Activated CD4-positive, alpha-beta memory T cell treated with anti-CD3 and anti-CD28 coated beads, Interleukin-2, amount 10 ng/mL, durations not matched to agents 7 days and 5 days (primary cell): ENCODE measurements around the gene MAP7D3. TPM values are rescaled to one million over a fixed set of nuclear protein-coding genes. Genes with fewer than 3 reads are reported as not detected.

ENCODE experiments used
- CTCF ChIA-PET: fragments of 350-600 bp; sonication (Branson Sonifier 250); formaldehyde crosslinking; loops from one replicate; lab custom pipeline; 2021; ENCODE audit warnings: antibody characterized with exemption, inconsistent platforms; lab: Charles Lee
- POLR2A ChIA-PET: fragments of 350-600 bp; sonication (Branson Sonifier 250); formaldehyde crosslinking; loops from one replicate; lab custom pipeline; 2021; ENCODE audit warnings: antibody characterized with exemption; lab: Charles Lee
- DNase-seq: peaks from one replicate; pipeline ENCODE4 v3.0.0-alpha.2; 2020
- H3K27ac Mint-ChIP-seq: one replicate; pipeline ENCODE4 v1.8.0; 2021; ENCODE audit warnings: mild to moderate bottlenecking, mixed read lengths
- H3K27me3 Mint-ChIP-seq: one replicate; pipeline ENCODE4 v1.8.0; 2021; ENCODE audit warnings: mixed read lengths
- H3K36me3 Mint-ChIP-seq: one replicate; pipeline ENCODE4 v1.8.0; 2021; ENCODE audit warnings: low read depth, mixed read lengths
- H3K4me1 Mint-ChIP-seq: one replicate; pipeline ENCODE4 v1.8.0; 2021; ENCODE audit warnings: mixed read lengths
- H3K4me3 Mint-ChIP-seq: one replicate; pipeline ENCODE4 v1.8.0; 2021; ENCODE audit warnings: mild to moderate bottlenecking, mixed read lengths
- H3K9me3 Mint-ChIP-seq: one replicate; pipeline ENCODE4 v1.8.0; 2021; ENCODE audit warnings: mixed read lengths
- total RNA-seq, 2 experiments: library from RNA; stranded (reverse); gene quantifications; one replicate each; pipeline ENCODE4 v1.2.3, GENCODE V29; 2021

MAP7D3 gene
- total RNA-seq, 2 experiments from 2014 or later = 14.5 to 14.8 TPM

- H3K4me3 Mint-ChIP-seq = no peak overlapping the region
- ChIA-PET CTCF (interaction anchor here (4.2 kb wide), 1 partner anchor 173 kb away, joined by 17 read pairs; no protein-coding TSS in a partner anchor), POLR2A (no interaction called here)
- H3K4me1 Mint-ChIP-seq = peaks cover 41% of the 10 kb centered on the region
- H3K27ac Mint-ChIP-seq = no peak overlapping the region
- no peaks in the 10 kb centered on the region for H3K27me3 Mint-ChIP-seq
- no peaks in the 10 kb centered on the region for H3K36me3 Mint-ChIP-seq
- H3K9me3 Mint-ChIP-seq = no peaks in the 10 kb centered on the region
- DNase-seq = no peak
Measured at GRCh38 chrX:136201601-136202000, 49.6 kb downstream of the MAP7D3 start.

- Mint-ChIP-seq H3K4me3 (no peak overlapping the region), H3K36me3 (no peaks in the 10 kb centered on the region), H3K27me3 (no peaks in the 10 kb centered on the region), H3K9me3 (no peaks in the 10 kb centered on the region), H3K4me1 (peaks cover 46% of the 10 kb centered on the region), H3K27ac (no peak overlapping the region)
- CTCF ChIA-PET = no interaction called here
- POLR2A ChIA-PET = no interaction called here
- peak; percentile 20 for DNase-seq
Measured at GRCh38 chrX:136200466-136200865, 50.7 kb downstream of the MAP7D3 start.

- H3K27me3 Mint-ChIP-seq = no peaks in the 10 kb centered on the region
- H3K4me1 Mint-ChIP-seq = peaks cover 40% of the 10 kb centered on the region
- POLR2A ChIA-PET = no interaction called here
- H3K36me3 Mint-ChIP-seq = no peaks in the 10 kb centered on the region
- no peak for DNase-seq
- H3K27ac Mint-ChIP-seq = no peak overlapping the region
- CTCF ChIA-PET = interaction anchor here (0.9 kb wide), 1 partner anchor 36 kb away, joined by 4 read pairs; no protein-coding TSS in a partner anchor
- no peaks in the 10 kb centered on the region for H3K9me3 Mint-ChIP-seq
- H3K4me3 Mint-ChIP-seq = no peak overlapping the region
Measured at GRCh38 chrX:136199365-136199764, 51.8 kb downstream of the MAP7D3 start.

GRCh38 chrX:136198678-136199243 is 52.4 kb downstream of the MAP7D3 start:
- H3K9me3 Mint-ChIP-seq = no peaks in the 10 kb centered on the region
- ChIA-PET CTCF (no interaction called here), POLR2A (no interaction called here)
- H3K4me1 Mint-ChIP-seq = peaks cover 40% of the 10 kb centered on the region
- H3K27me3 Mint-ChIP-seq = no peaks in the 10 kb centered on the region
- no peak overlapping the region for H3K27ac Mint-ChIP-seq
- H3K4me3 Mint-ChIP-seq = no peak overlapping the region
- peaks cover under 1% of the 10 kb centered on the region for H3K36me3 Mint-ChIP-seq
- no peak for DNase-seq

- H3K27me3 Mint-ChIP-seq = no peaks in the 10 kb centered on the region
- peaks cover 6% of the 10 kb centered on the region for H3K36me3 Mint-ChIP-seq
- no peaks in the 10 kb centered on the region for H3K9me3 Mint-ChIP-seq
- ChIA-PET CTCF (interaction anchor here (1.7 kb wide), 1 partner anchor 11 kb away, joined by 7 read pairs; no protein-coding TSS in a partner anchor), POLR2A (no interaction called here)
- peaks cover 40% of the 10 kb centered on the region for H3K4me1 Mint-ChIP-seq
- no peak for DNase-seq
- H3K27ac Mint-ChIP-seq = no peak overlapping the region
- no peak overlapping the region for H3K4me3 Mint-ChIP-seq
Measured at GRCh38 chrX:136198010-136198409, 53.2 kb downstream of the MAP7D3 start.

GRCh38 chrX:136196691-136197155 is 54.5 kb downstream of the MAP7D3 start:
- Mint-ChIP-seq H3K4me3 (no peak overlapping the region), H3K27me3 (no peaks in the 10 kb centered on the region), H3K4me1 (peaks cover 49% of the 10 kb centered on the region), H3K27ac (no peak overlapping the region), H3K9me3 (no peaks in the 10 kb centered on the region), H3K36me3 (peaks cover 6% of the 10 kb centered on the region)
- no peak for DNase-seq
- POLR2A ChIA-PET = no interaction called here
- CTCF ChIA-PET = interaction anchor here (1.7 kb wide), 1 partner anchor 13 kb away, joined by 7 read pairs; no protein-coding TSS in a partner anchor

GRCh38 chrX:136195247-136195646 is 56.0 kb downstream of the MAP7D3 start:
- Mint-ChIP-seq H3K9me3 (no peaks in the 10 kb centered on the region), H3K27me3 (no peaks in the 10 kb centered on the region), H3K36me3 (peaks cover 6% of the 10 kb centered on the region), H3K4me1 (peaks cover 53% of the 10 kb centered on the region), H3K4me3 (no peak overlapping the region), H3K27ac (no peak overlapping the region)
- POLR2A ChIA-PET = no interaction called here
- DNase-seq = no peak
- CTCF ChIA-PET = interaction anchor here (1.0 to 1.3 kb wide), 2 partner anchors 14 to 32 kb away, joined by 3 to 5 read pairs; no protein-coding TSS in a partner anchor

GRCh38 chrX:136194536-136194935 is 56.7 kb downstream of the MAP7D3 start:
- POLR2A ChIA-PET = no interaction called here
- H3K36me3 Mint-ChIP-seq = peaks cover 6% of the 10 kb centered on the region
- no peaks in the 10 kb centered on the region for H3K27me3 Mint-ChIP-seq
- CTCF ChIA-PET = interaction anchor here (1.0 to 1.3 kb wide), 2 partner anchors 15 to 32 kb away, joined by 3 to 5 read pairs; no protein-coding TSS in a partner anchor
- no peak overlapping the region for H3K27ac Mint-ChIP-seq
- H3K4me1 Mint-ChIP-seq = peaks cover 52% of the 10 kb centered on the region
- H3K9me3 Mint-ChIP-seq = no peaks in the 10 kb centered on the region
- no peak for DNase-seq
- H3K4me3 Mint-ChIP-seq = no peak overlapping the region

- Mint-ChIP-seq H3K4me3 (peak overlapping the region; percentile 68), H3K27ac (peak overlapping the region; percentile 86), H3K9me3 (no peaks in the 10 kb centered on the region), H3K27me3 (no peaks in the 10 kb centered on the region), H3K4me1 (peaks cover 52% of the 10 kb centered on the region), H3K36me3 (peaks cover 6% of the 10 kb centered on the region)
- ChIA-PET POLR2A (interaction anchor here (1.3 kb wide), 1 partner anchor 11 kb away, joined by 3 read pairs; no protein-coding TSS in a partner anchor), CTCF (no interaction called here)
- peak; percentile 46 for DNase-seq
Measured at GRCh38 chrX:136193771-136194170, 57.4 kb downstream of the MAP7D3 start.

- H3K4me3 Mint-ChIP-seq = peak overlapping the region; percentile 68
- H3K27ac Mint-ChIP-seq = peak overlapping the region; percentile 86
- H3K27me3 Mint-ChIP-seq = no peaks in the 10 kb centered on the region
- no peak for DNase-seq
- CTCF ChIA-PET = no interaction called here
- H3K9me3 Mint-ChIP-seq = no peaks in the 10 kb centered on the region
- H3K36me3 Mint-ChIP-seq = peaks cover 6% of the 10 kb centered on the region
- peaks cover 52% of the 10 kb centered on the region for H3K4me1 Mint-ChIP-seq
- POLR2A ChIA-PET = interaction anchor here (1.3 kb wide), 1 partner anchor 12 kb away, joined by 3 read pairs; no protein-coding TSS in a partner anchor
Measured at GRCh38 chrX:136192839-136193414, 58.3 kb downstream of the MAP7D3 start.

- DNase-seq = no peak
- peaks cover 52% of the 10 kb centered on the region for H3K4me1 Mint-ChIP-seq
- H3K9me3 Mint-ChIP-seq = no peaks in the 10 kb centered on the region
- H3K36me3 Mint-ChIP-seq = peaks cover 6% of the 10 kb centered on the region
- H3K27ac Mint-ChIP-seq = peak overlapping the region; percentile 72
- POLR2A ChIA-PET = interaction anchor here (1.4 kb wide), 1 partner anchor 12 kb away, joined by 5 read pairs; no protein-coding TSS in a partner anchor
- H3K4me3 Mint-ChIP-seq = peak overlapping the region; percentile 24
- CTCF ChIA-PET = no interaction called here
- H3K27me3 Mint-ChIP-seq = no peaks in the 10 kb centered on the region
Measured at GRCh38 chrX:136192135-136192534, 59.1 kb downstream of the MAP7D3 start.

GRCh38 chrX:136191171-136191570 is 60.0 kb downstream of the MAP7D3 start:
- Mint-ChIP-seq H3K9me3 (no peaks in the 10 kb centered on the region), H3K27ac (no peak overlapping the region), H3K4me3 (no peak overlapping the region), H3K36me3 (peaks cover 6% of the 10 kb centered on the region), H3K4me1 (peaks cover 47% of the 10 kb centered on the region), H3K27me3 (no peaks in the 10 kb centered on the region)
- ChIA-PET POLR2A (interaction anchor here (1.4 kb wide), 1 partner anchor 13 kb away, joined by 5 read pairs; no protein-coding TSS in a partner anchor), CTCF (no interaction called here)
- no peak for DNase-seq

GRCh38 chrX:136190038-136190713 is 61.0 kb downstream of the MAP7D3 start:
- no peak for DNase-seq
- H3K27ac Mint-ChIP-seq = no peak overlapping the region
- ChIA-PET POLR2A (no interaction called here), CTCF (no interaction called here)
- no peak overlapping the region for H3K4me3 Mint-ChIP-seq
- no peaks in the 10 kb centered on the region for H3K9me3 Mint-ChIP-seq
- H3K27me3 Mint-ChIP-seq = no peaks in the 10 kb centered on the region
- peaks cover 6% of the 10 kb centered on the region for H3K36me3 Mint-ChIP-seq
- peaks cover 45% of the 10 kb centered on the region for H3K4me1 Mint-ChIP-seq
